Measurements from ENCODE around the gene ERG.

DNA sequence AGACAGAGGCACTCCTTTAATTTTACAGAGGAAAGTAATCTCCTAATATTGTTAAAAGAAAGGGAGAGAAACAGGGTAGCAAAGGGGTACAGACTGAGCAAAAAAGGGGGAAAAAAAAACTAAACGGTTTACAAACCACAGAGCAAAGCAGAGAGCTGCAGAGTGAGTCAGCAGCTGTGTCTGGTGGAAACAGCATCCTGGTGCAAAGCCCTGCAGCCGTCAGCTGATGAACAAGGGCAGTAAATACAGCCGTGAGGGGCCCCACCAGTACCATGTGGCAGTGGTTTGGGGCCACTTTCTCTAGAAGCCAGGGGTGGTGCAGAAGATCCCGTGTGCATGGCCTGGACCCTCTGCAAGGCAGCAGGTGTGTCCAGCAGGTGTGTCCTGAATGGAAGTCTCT, 111.3 kb downstream of the ERG start:
- TF ChIP-seq, protein P1, sequence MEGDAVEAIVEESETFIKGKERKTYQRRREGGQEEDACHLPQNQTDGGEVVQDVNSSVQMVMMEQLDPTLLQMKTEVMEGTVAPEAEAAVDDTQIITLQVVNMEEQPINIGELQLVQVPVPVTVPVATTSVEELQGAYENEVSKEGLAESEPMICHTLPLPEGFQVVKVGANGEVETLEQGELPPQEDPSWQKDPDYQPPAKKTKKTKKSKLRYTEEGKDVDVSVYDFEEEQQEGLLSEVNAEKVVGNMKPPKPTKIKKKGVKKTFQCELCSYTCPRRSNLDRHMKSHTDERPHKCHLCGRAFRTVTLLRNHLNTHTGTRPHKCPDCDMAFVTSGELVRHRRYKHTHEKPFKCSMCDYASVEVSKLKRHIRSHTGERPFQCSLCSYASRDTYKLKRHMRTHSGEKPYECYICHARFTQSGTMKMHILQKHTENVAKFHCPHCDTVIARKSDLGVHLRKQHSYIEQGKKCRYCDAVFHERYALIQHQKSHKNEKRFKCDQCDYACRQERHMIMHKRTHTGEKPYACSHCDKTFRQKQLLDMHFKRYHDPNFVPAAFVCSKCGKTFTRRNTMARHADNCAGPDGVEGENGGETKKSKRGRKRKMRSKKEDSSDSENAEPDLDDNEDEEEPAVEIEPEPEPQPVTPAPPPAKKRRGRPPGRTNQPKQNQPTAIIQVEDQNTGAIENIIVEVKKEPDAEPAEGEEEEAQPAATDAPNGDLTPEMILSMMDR (IDR thresholded peaks at IDR 0.05) = no peak
- no peak for TF ChIP-seq POLR2A (IDR thresholded peaks at IDR 0.05)

Measured in Peyer's patch (tissue), 4 donors.